Right hindlimb (tissue), 1 donor: Measurements from ENCODE around the gene ANKRD61.
"Not testable (repeated sequence)": the region's sequence is repeated elsewhere in the genome, so short reads cannot be mapped to it uniquely, and the experiment has no call there.

Source experiments
- DNase-seq: peaks from one replicate; pipeline ENCODE4 v3.0.0-alpha.2; 2018

Gene ANKRD61

GRCh38 chr7:6030988-6031387 lies at the start of gene ANKRD61:
Gene ANKRD61, plus strand, starts transcription at chr7:6031376. Its CDS starts 0 bp downstream, at chr7:6031376.
- DNase-seq, result no peak

- DNase-seq, result not testable (repeated sequence)
Measured at GRCh38 chr7:5987061-5987460, 44.1 kb upstream of the ANKRD61 start.

- peak; percentile 53 for DNase-seq
Measured at GRCh38 chr7:5997210-5997808, 33.9 kb upstream of the ANKRD61 start.

GRCh38 chr7:6007386-6007785 lies 23.8 kb upstream of the ANKRD61 start:
- DNase-seq, result no peak

GRCh38 chr7:6007835-6008590 lies 23.2 kb upstream of the ANKRD61 start:
- not testable (repeated sequence) for DNase-seq

- peak; percentile 99 for DNase-seq
Measured at GRCh38 chr7:6008668-6009611, 22.2 kb upstream of the ANKRD61 start, which contains the start of the genes AIMP2 and PMS2. Gene AIMP2, plus strand, starts transcription at chr7:6009272. Its CDS starts 92 bp downstream, at chr7:6009364. Gene PMS2, minus strand, starts transcription at chr7:6009049. Its CDS starts 30 bp downstream, at chr7:6009019.

- DNase-seq, result not testable (repeated sequence)
Measured at GRCh38 chr7:6010370-6010769, 20.8 kb upstream of the ANKRD61 start.

- DNase-seq, result no peak
Measured at GRCh38 chr7:6011541-6011940, 19.6 kb upstream of the ANKRD61 start.

GRCh38 chr7:6012355-6013104 lies 18.6 kb upstream of the ANKRD61 start:
- DNase-seq, result no peak

- DNase-seq, result peak; percentile 86
Measured at GRCh38 chr7:6015917-6016652, 15.1 kb upstream of the ANKRD61 start.

- no peak for DNase-seq
Measured at GRCh38 chr7:6016653-6016966, 14.6 kb upstream of the ANKRD61 start.

- no peak for DNase-seq
Measured at GRCh38 chr7:6020371-6021286, 10.5 kb upstream of the ANKRD61 start.

- no peak for DNase-seq
Measured at GRCh38 chr7:6022707-6023106, 8.5 kb upstream of the ANKRD61 start.

- no peak for DNase-seq
Measured at GRCh38 chr7:6023974-6024435, 7.2 kb upstream of the ANKRD61 start.

GRCh38 chr7:6026011-6026819 lies 5.0 kb upstream of the ANKRD61 start:
- DNase-seq, result peak; percentile 30

GRCh38 chr7:6026820-6027311 lies 4.3 kb upstream of the ANKRD61 start:
- no peak for DNase-seq

- no peak for DNase-seq
Measured at GRCh38 chr7:6027806-6028365, 3.3 kb upstream of the ANKRD61 start.

GRCh38 chr7:6028563-6028962 lies 2.6 kb upstream of the ANKRD61 start:
- DNase-seq, result no peak

- no peak for DNase-seq
Measured at GRCh38 chr7:6031567-6031966, 391 bp downstream of the ANKRD61 start.
